NOMO-1 (cell line): Measurements from ENCODE around the gene SLC38A2.
"Not testable (repeated sequence)": the region's sequence is repeated elsewhere in the genome, so short reads cannot be mapped to it uniquely, and the experiment has no call there.

Source experiments
- DNase-seq, 2 experiments: peaks; one replicate each; lab custom pipeline; 2025; ENCODE audit not compliant: unreplicated experiment in 2 of 2; lab: John Stamatoyannopoulos, UW

Gene SLC38A2

DNA sequence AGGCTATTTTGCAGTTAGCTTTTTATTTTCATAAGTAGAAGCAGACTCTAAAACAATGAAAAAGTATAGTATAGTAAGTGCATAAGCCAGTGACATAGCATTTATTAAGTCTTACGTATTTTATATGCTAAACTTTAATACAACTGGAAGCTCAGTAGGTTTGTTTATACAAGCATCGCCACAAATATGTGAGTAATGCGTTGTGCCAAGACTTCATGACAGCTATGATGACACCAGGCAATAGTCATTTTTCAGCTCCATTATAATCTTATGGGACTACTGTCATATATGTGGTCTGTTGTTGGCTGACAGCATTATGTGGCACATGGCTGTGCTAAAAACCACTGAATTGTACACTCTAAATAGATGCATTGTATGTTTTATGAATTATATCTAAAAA lies 40.3 kb downstream of the SLC38A2 start:
- DNase-seq, result no peak

GRCh38 chr12:46325075-46325474 lies 47.5 kb downstream of the SLC38A2 start:
- not testable (repeated sequence) for DNase-seq

- DNase-seq, result no peak
Observed at GRCh38 chr12:46320731-46321130, 51.8 kb downstream of the SLC38A2 start.

DNA sequence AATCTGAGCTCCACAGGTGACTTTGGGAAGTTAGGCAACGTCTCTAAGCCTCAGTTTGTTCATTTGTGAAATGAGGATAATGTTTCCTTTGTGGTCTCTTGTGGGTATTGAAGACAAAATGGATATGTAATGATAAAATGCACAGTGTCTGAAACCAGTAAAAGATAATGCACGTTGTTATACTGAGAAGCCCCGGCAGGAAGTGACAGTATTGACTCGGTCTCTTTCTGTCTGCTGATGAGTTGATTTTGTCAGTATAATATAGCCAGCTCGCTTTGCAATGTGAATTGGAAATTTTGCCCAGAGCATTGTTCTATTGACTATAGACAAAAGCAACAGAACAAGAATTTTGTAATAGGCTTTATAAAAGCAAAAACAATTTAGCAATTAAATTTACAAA lies 54.5 kb downstream of the SLC38A2 start:
- no peak for DNase-seq
